K562 (cell line): ENCODE data around the gene FZD10. TPM values are rescaled to one million over a fixed set of nuclear protein-coding genes. Genes with fewer than 3 reads are reported as not detected.

ENCODE experiments used
- ATAC-seq: fragments of 200-7000 bp; cut with Tn5 transposase; 3 replicates; pipeline ENCODE4 v1.9.1; 2020; ENCODE audit warnings: moderate library complexity
- BruUV-seq: library from RNA; stranded (reverse); fragments of 400-500 nt; replicated peaks from 2 replicates; lab custom pipeline; 2021; lab: Mats Ljungman, UMichigan
- CTCF ChIA-PET: fragments of 300-600 bp; formaldehyde crosslinking; extraction: SDS; loops from one replicate; lab custom pipeline; 2021; ENCODE audit warnings: low intra/inter-chr PET ratio; lab: Yijun Ruan, JAX
- POLR2A ChIA-PET: fragments of 300-600, 350-650 bp; sonication (Branson Sonifier 250); formaldehyde crosslinking; extraction: SDS; loops from one replicate; lab custom pipeline; 2021; ENCODE audit warnings: antibody characterized with exemption, inconsistent platforms; lab: Yijun Ruan, JAX
- DNase-seq, 4 experiments: peaks; one replicate each; pipeline versions ENCODE4 v3.0.0 to v3.0.0-alpha.2; 2011 to 2018; ENCODE audit warnings: low spot score in 3 of 4, mixed read lengths in 3 of 4; ENCODE audit errors: extremely low read depth in 1 of 4
- FAIRE-seq: peaks from 2 replicates; lab custom pipeline; 2011; peaks lifted over from hg19 to GRCh38; lab: Jason Lieb, UNC
- H2AFZ ChIP-seq: 2 replicates; pipeline ENCODE4 v1.6.0; 2011; ENCODE audit warnings: low read depth, low read length, control low read depth, inconsistent platforms
- H3K27ac ChIP-seq: fragments of 200-600 bp; 3 replicates; pipeline ENCODE4 v1.8.0; 2011; ENCODE audit warnings: low read depth, mild to moderate bottlenecking, control low read depth, inconsistent platforms, low read length, moderate library complexity, mixed read lengths; ENCODE audit errors: extremely low read depth
- H3K27me3 ChIP-seq, 2 experiments: fragments of 300-600 bp in 1 of 2; 2 replicates in 1 of 2; 3 replicates in 1 of 2; pipeline versions ENCODE4 v1.6.0 to v1.8.0; 2011; ENCODE audit warnings: inconsistent platforms in 2 of 2, low read length in 2 of 2, mild to moderate bottlenecking in 1 of 2, mixed read lengths in 1 of 2, moderate library complexity in 1 of 2; ENCODE audit not compliant: control insufficient read depth in 2 of 2, insufficient read depth in 2 of 2
- H3K36me3 ChIP-seq: fragments of 300-600 bp; 3 replicates; pipeline ENCODE4 v1.8.0; 2011; ENCODE audit warnings: mild to moderate bottlenecking, low read length, inconsistent platforms; ENCODE audit not compliant: control insufficient read depth, insufficient read depth
- H3K4me1 ChIP-seq, 2 experiments: fragments of 200-600 bp in 1 of 2; replicated peaks in 1 of 2; 2 replicates in 1 of 2; 3 replicates in 1 of 2; pipeline versions ENCODE4 v1.5.1 to v1.8.0; 2011; ENCODE audit warnings: inconsistent platforms in 2 of 2, low read length in 2 of 2, mild to moderate bottlenecking in 1 of 2, mixed read lengths in 1 of 2, moderate library complexity in 1 of 2; ENCODE audit not compliant: control insufficient read depth in 2 of 2, insufficient read depth in 2 of 2
- H3K4me2 ChIP-seq: 2 replicates; pipeline ENCODE4 v1.6.1; 2011; ENCODE audit warnings: low read length, control low read depth, inconsistent platforms, mixed read lengths; ENCODE audit not compliant: insufficient read depth
- H3K4me3 ChIP-seq: fragments of 200-600 bp; sonication (generic), shearing (Covaris generic); 2 replicates; pipeline ENCODE4 v1.5.1; 2016; ENCODE audit warnings: control low read depth, inconsistent platforms
- H3K79me2 ChIP-seq: fragments of 200-600 bp; 3 replicates; pipeline ENCODE4 v1.8.0; 2011; ENCODE audit warnings: low read length, inconsistent platforms; ENCODE audit not compliant: control insufficient read depth, insufficient read depth
- H3K9ac ChIP-seq, 2 experiments: 2 replicates each; pipeline versions ENCODE4 v1.6.0 to v1.6.1; 2011; ENCODE audit warnings: low read depth in 2 of 2, low read length in 2 of 2, control low read depth in 1 of 2, inconsistent platforms in 1 of 2, mild to moderate bottlenecking in 1 of 2, mixed read lengths in 1 of 2; ENCODE audit not compliant: insufficient read depth in 1 of 2
- H3K9me1 ChIP-seq: one replicate; pipeline ENCODE4 v1.6.0; 2011; ENCODE audit warnings: inconsistent platforms, mild to moderate bottlenecking, low read length, moderate library complexity; ENCODE audit not compliant: control insufficient read depth, insufficient read depth
- H3K9me3 ChIP-seq: replicated peaks from 2 replicates; pipeline ENCODE4 v1.5.1; 2011; ENCODE audit warnings: low read depth, low read length, inconsistent platforms; ENCODE audit not compliant: control insufficient read depth, insufficient read depth
- H4K20me1 ChIP-seq: replicated peaks from 2 replicates; pipeline ENCODE4 v1.6.1; 2011; ENCODE audit warnings: low read length, inconsistent platforms, mixed read lengths; ENCODE audit not compliant: control insufficient read depth, insufficient read depth
- ATF3 ChIP-seq, 2 experiments: fragments of 450-650 bp in 1 of 2; sonication (generic) in 1 of 2; formaldehyde crosslinking in 1 of 2; IDR thresholded peaks in 1 of 2; conservative IDR thresholded peaks in 1 of 2; 2 replicates each; pipeline versions ENCODE4 v1.6.1 to v1.8.1; 2016 to 2023; ENCODE audit warnings: mild to moderate bottlenecking in 2 of 2, moderate library complexity in 2 of 2, inconsistent platforms in 1 of 2, missing genetic modification reagents in 1 of 2
- EGR1 ChIP-seq: fragments of 450-650 bp; conservative IDR thresholded peaks from 2 replicates; pipeline ENCODE4 v1.6.1; 2017; ENCODE audit warnings: mild to moderate bottlenecking
- HNRNPH1 ChIP-seq: fragments of 200-400 bp; formaldehyde crosslinking; optimal IDR thresholded peaks from 2 replicates; pipeline ENCODE3; 2017; ENCODE audit warnings: low read depth, mild to moderate bottlenecking, low read length, moderate library complexity
- USF2 ChIP-seq: sonication (generic); formaldehyde crosslinking; IDR thresholded peaks from 2 replicates; pipeline ENCODE4 v1.5.0; 2020; ENCODE audit warnings: missing genetic modification reagents
- WGBS: fragments of 100-300 bp; shearing (Covaris generic); methylation state at CpG from one replicate; pipeline ENCODE4 v1.1.6; 2016; ENCODE audit warnings: low coverage, mixed read lengths; ENCODE audit not compliant: insufficient coverage; ENCODE audit errors: missing lambda C conversion rate; 5-methylcytosine and 5-hydroxymethylcytosine counted together
- in situ Hi-C: fragments of 300-500 bp; cut with MboI; formaldehyde crosslinking; loops from 4 replicates; pipeline ENCODE4 v1.15.0; 2018; ENCODE audit warnings: inconsistent platforms, mixed read lengths
- intact Hi-C: fragments of 100-400 bp; cut with micrococcal nuclease; formaldehyde crosslinking; loops from 2 replicates; pipeline ENCODE4 v1.14.2; 2022
- polyA plus RNA-seq, 8 experiments: library from polyadenylated mRNA; depleted of rRNA in 4 of 8; stranded (reverse) in 5 of 8; unstranded in 3 of 8; fragments of >200 nt; fragmentation: Nextera tagmentation in 2 of 8; fragmentation: Illumina TruSeq in 1 of 8; extraction: Ambion mirVana in 2 of 8; extraction: Trizol in 1 of 8; gene quantifications; 2 replicates each; pipeline versions ENCODE4 v1.2.1 to v1.2.3, GENCODE V29; 2011 to 2014; ENCODE audit warnings: inconsistent platforms in 1 of 8, missing spikeins in 1 of 8
- total RNA-seq, 7 experiments: library from RNA; depleted of rRNA in 6 of 7; stranded (reverse); fragments of >200 nt in 6 of 7; fragmentation: Illumina TruSeq in 2 of 7; extraction: Trizol in 2 of 7; gene quantifications; 2 replicates each; pipeline versions ENCODE4 v1.2.1 to v1.2.3, GENCODE V29; 2011 to 2021; ENCODE audit warnings: low replicate concordance in 1 of 7
- TF ChIP-seq, protein P1 (sequence below), 3 experiments: fragments of 200-800 bp in 1 of 3; sonication (Bioruptor generic) in 1 of 3; sonication (generic) in 1 of 3; formaldehyde crosslinking in 1 of 3; IDR thresholded peaks; 2 replicates each; pipeline versions ENCODE4 v1.6.1 to v1.8.0; 2016 to 2022; ENCODE audit warnings: mild to moderate bottlenecking in 2 of 3, missing compliant biosample characterization in 2 of 3, missing genetic modification characterization in 2 of 3, missing genetic modification reagents in 1 of 3
- TF ChIP-seq, protein P2 (sequence below), 2 experiments: fragments of 450-650 bp in 1 of 2; sonication (generic) in 1 of 2; formaldehyde crosslinking in 1 of 2; IDR thresholded peaks; 2 replicates each; pipeline versions ENCODE4 v1.7.1 to v1.9.0; 2016 to 2022; ENCODE audit warnings: inconsistent platforms in 1 of 2, mild to moderate bottlenecking in 1 of 2, missing genetic modification reagents in 1 of 2

The FZD10 gene
- total and polyA plus RNA-seq, 9 of the 15 experiments (the other 6 are each of a cell fraction or from before 2014, with no cell fraction given) = not detected

- DNase-seq (no peak), ATAC-seq (no peak), FAIRE-seq (no peak)
- TF ChIP-seq USF2 (no peak), EGR1 (no peak), HNRNPH1 (no peak), ATF3 (IDR thresholded peaks at IDR 0.05) (no peak), ATF3 (CRISPR knock-in tag; conservative IDR thresholded peaks at IDR 0.05) (no peak)
- TF ChIP-seq, protein P1, sequence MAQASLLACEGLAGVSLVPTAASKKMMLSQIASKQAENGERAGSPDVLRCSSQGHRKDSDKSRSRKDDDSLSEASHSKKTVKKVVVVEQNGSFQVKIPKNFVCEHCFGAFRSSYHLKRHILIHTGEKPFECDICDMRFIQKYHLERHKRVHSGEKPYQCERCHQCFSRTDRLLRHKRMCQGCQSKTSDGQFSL (CRISPR knock-in tag; IDR thresholded peaks at IDR 0.05) = no peak
- TF ChIP-seq, protein P1 (tag; IDR thresholded peaks at IDR 0.05) = no peak
- TF ChIP-seq, protein P2, sequence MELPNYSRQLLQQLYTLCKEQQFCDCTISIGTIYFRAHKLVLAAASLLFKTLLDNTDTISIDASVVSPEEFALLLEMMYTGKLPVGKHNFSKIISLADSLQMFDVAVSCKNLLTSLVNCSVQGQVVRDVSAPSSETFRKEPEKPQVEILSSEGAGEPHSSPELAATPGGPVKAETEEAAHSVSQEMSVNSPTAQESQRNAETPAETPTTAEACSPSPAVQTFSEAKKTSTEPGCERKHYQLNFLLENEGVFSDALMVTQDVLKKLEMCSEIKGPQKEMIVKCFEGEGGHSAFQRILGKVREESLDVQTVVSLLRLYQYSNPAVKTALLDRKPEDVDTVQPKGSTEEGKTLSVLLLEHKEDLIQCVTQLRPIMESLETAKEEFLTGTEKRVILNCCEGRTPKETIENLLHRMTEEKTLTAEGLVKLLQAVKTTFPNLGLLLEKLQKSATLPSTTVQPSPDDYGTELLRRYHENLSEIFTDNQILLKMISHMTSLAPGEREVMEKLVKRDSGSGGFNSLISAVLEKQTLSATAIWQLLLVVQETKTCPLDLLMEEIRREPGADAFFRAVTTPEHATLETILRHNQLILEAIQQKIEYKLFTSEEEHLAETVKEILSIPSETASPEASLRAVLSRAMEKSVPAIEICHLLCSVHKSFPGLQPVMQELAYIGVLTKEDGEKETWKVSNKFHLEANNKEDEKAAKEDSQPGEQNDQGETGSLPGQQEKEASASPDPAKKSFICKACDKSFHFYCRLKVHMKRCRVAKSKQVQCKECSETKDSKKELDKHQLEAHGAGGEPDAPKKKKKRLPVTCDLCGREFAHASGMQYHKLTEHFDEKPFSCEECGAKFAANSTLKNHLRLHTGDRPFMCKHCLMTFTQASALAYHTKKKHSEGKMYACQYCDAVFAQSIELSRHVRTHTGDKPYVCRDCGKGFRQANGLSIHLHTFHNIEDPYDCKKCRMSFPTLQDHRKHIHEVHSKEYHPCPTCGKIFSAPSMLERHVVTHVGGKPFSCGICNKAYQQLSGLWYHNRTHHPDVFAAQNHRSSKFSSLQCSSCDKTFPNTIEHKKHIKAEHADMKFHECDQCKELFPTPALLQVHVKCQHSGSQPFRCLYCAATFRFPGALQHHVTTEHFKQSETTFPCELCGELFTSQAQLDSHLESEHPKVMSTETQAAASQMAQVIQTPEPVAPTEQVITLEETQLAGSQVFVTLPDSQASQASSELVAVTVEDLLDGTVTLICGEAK (IDR thresholded peaks at IDR 0.05) = peak; percentile 91
- TF ChIP-seq, protein P2 (CRISPR knock-in tag; IDR thresholded peaks at IDR 0.05) = peak; percentile 83
- H3K4me1 ChIP-seq = no peaks in the 10 kb centered on the region
- ChIA-PET CTCF (no interaction called here), POLR2A (interaction anchor here (1.2 kb wide), 1 partner anchor 116 kb away, joined by 3 read pairs; no protein-coding TSS in a partner anchor)
- no peak overlapping the region for H3K4me3 ChIP-seq
- no peak overlapping the region for H3K4me2 ChIP-seq
- intact Hi-C loops = no loop called here
- no peak overlapping the region for H3K27ac ChIP-seq
- peaks cover 9 to 39% of the 10 kb centered on the region in 2 experiments for H3K27me3 ChIP-seq
- BruUV-seq = no TSS peak
- H3K36me3 ChIP-seq = no peaks in the 10 kb centered on the region
- peaks cover 4% of the 10 kb centered on the region; the same call in 1 of the 2 replicates for H4K20me1 ChIP-seq
- WGBS = 0% methylated on average over 10 of the region's 10 CpGs
- H3K79me2 ChIP-seq = no peaks in the 10 kb centered on the region
- in situ Hi-C loops = no loop called here
- no peak overlapping the region for H3K9ac ChIP-seq
- H3K9me3 ChIP-seq = no peaks in the 10 kb centered on the region
- no peaks in the 10 kb centered on the region for H3K9me1 ChIP-seq
- H2AFZ ChIP-seq = no peak overlapping the region
Measured at GRCh38 chr12:130146176-130146931, 15.9 kb upstream of the FZD10 start.
